IMR-90 (cell line): ENCODE measurements around the gene ACYP2. TPM values are rescaled to one million over a fixed set of nuclear protein-coding genes. Genes with fewer than 3 reads are reported as not detected.

ENCODE experiments used
- ATAC-seq: fragments of 200-7000 bp; cut with Tn5 transposase; 2 replicates; pipeline ENCODE4 v1.9.1; 2020; ENCODE audit warnings: low read depth, mild to moderate bottlenecking, moderate library complexity
- BruUV-seq: library from RNA; stranded (reverse); fragments of 400-500 nt; replicated peaks from 2 replicates; lab custom pipeline; 2021; lab: Mats Ljungman, UMichigan
- CTCF ChIA-PET: fragments of 300-600 bp; formaldehyde crosslinking; extraction: SDS; loops from one replicate; lab custom pipeline; 2021; ENCODE audit warnings: antibody characterized with exemption; lab: Yijun Ruan, JAX
- POLR2A ChIA-PET: fragments of 300-600 bp; sonication (Branson Sonifier 250); formaldehyde crosslinking; loops from one replicate; lab custom pipeline; 2022; ENCODE audit warnings: antibody characterized with exemption; ENCODE audit not compliant: unreplicated experiment; lab: Charles Lee
- DNase-seq: peaks from one replicate; pipeline ENCODE4 v3.0.0; 2013
- H2AFZ ChIP-seq: replicated peaks from 2 replicates; pipeline ENCODE3; 2013; ENCODE audit warnings: low read length, mild to moderate bottlenecking; ENCODE audit not compliant: poor library complexity
- H2AK5ac ChIP-seq: 2 replicates; pipeline ENCODE4 v1.6.1; 2013; ENCODE audit warnings: low read depth, low read length, inconsistent platforms
- H2AK9ac ChIP-seq: replicated peaks from 2 replicates; pipeline ENCODE3; 2013; ENCODE audit warnings: mild to moderate bottlenecking, low read depth, low read length, moderate library complexity; ENCODE audit not compliant: poor library complexity
- H2BK120ac ChIP-seq: 2 replicates; pipeline ENCODE4 v1.6.1; 2013; ENCODE audit warnings: low read depth, low read length, inconsistent platforms
- H2BK15ac ChIP-seq: 3 replicates; pipeline ENCODE4 v1.6.1; 2013; ENCODE audit warnings: low read depth, low read length, inconsistent platforms
- H2BK20ac ChIP-seq: 2 replicates; pipeline ENCODE4 v1.6.1; 2013; ENCODE audit warnings: low read depth, mild to moderate bottlenecking, inconsistent platforms, low read length, moderate library complexity
- H2BK5ac ChIP-seq: 2 replicates; pipeline ENCODE4 v1.6.1; 2013; ENCODE audit warnings: mild to moderate bottlenecking, low read depth, low read length, inconsistent platforms; ENCODE audit not compliant: poor library complexity, severe bottlenecking
- H3K14ac ChIP-seq: replicated peaks from 2 replicates; pipeline ENCODE4 v1.6.1; 2013; ENCODE audit warnings: low read depth, low read length, inconsistent platforms
- H3K18ac ChIP-seq: 2 replicates; pipeline ENCODE4 v1.6.1; 2013; ENCODE audit warnings: low read depth, low read length, control low read depth
- H3K23ac ChIP-seq: 2 replicates; pipeline ENCODE4 v1.6.1; 2013; ENCODE audit warnings: low read depth, low read length, inconsistent platforms
- H3K27ac ChIP-seq: 2 replicates; pipeline ENCODE4 v1.5.1; 2013; ENCODE audit warnings: mild to moderate bottlenecking, control low read depth, low read length; ENCODE audit not compliant: insufficient read depth
- H3K27me3 ChIP-seq: 2 replicates; pipeline ENCODE4 v1.6.1; 2013; ENCODE audit warnings: low read length; ENCODE audit not compliant: control insufficient read depth, insufficient read depth
- H3K36me3 ChIP-seq: 2 replicates; pipeline ENCODE4 v1.6.1; 2013; ENCODE audit warnings: low read length, mixed read lengths; ENCODE audit not compliant: control insufficient read depth, insufficient read depth
- H3K4ac ChIP-seq: 2 replicates; pipeline ENCODE4 v1.6.1; 2013; ENCODE audit warnings: low read depth, low read length, inconsistent platforms
- H3K4me1 ChIP-seq: 2 replicates; pipeline ENCODE4 v1.6.1; 2013; ENCODE audit warnings: low read length, mixed read lengths; ENCODE audit not compliant: control insufficient read depth, insufficient read depth
- H3K4me2 ChIP-seq: 2 replicates; pipeline ENCODE4 v1.6.1; 2013; ENCODE audit warnings: low read depth, mild to moderate bottlenecking, control low read depth, low read length, moderate library complexity
- H3K4me3 ChIP-seq: 2 replicates; pipeline ENCODE4 v1.5.1; 2013; ENCODE audit warnings: low read depth, mild to moderate bottlenecking, control low read depth, low read length, moderate library complexity; ENCODE audit not compliant: insufficient read depth
- H3K56ac ChIP-seq: 2 replicates; pipeline ENCODE4 v1.6.1; 2013; ENCODE audit warnings: low read length, inconsistent platforms; ENCODE audit not compliant: insufficient read depth; ENCODE audit errors: extremely low read depth
- H3K79me1 ChIP-seq, 2 experiments: 2 replicates each; pipeline ENCODE4 v1.6.1; 2013; ENCODE audit warnings: low read length in 2 of 2, inconsistent platforms in 1 of 2, low read depth in 1 of 2
- H3K9ac ChIP-seq: 2 replicates; pipeline ENCODE4 v1.6.1; 2013; ENCODE audit warnings: low read depth, low read length, control low read depth
- H3K9me1 ChIP-seq: 2 replicates; pipeline ENCODE4 v1.6.1; 2013; ENCODE audit warnings: low read length, inconsistent platforms; ENCODE audit not compliant: insufficient read depth
- H3K9me3 ChIP-seq: 2 replicates; pipeline ENCODE4 v1.6.1; 2013; ENCODE audit warnings: low read length; ENCODE audit not compliant: control insufficient read depth, insufficient read depth
- H4K20me1 ChIP-seq: 2 replicates; pipeline ENCODE4 v1.6.1; 2013; ENCODE audit warnings: low read length, inconsistent platforms; ENCODE audit not compliant: insufficient read depth
- H4K5ac ChIP-seq: 2 replicates; pipeline ENCODE4 v1.6.1; 2013; ENCODE audit warnings: mild to moderate bottlenecking, low read depth, low read length, control low read depth
- H4K8ac ChIP-seq, 2 experiments: 2 replicates each; pipeline ENCODE4 v1.6.1; 2013; ENCODE audit warnings: low read depth in 2 of 2, low read length in 2 of 2, control low read depth in 1 of 2, inconsistent platforms in 1 of 2
- H4K91ac ChIP-seq: 2 replicates; pipeline ENCODE4 v1.6.1; 2013; ENCODE audit warnings: low read depth, low read length, inconsistent platforms; ENCODE audit not compliant: insufficient read depth
- FOS ChIP-seq: fragments of 150-350 bp; IDR thresholded peaks from 2 replicates; pipeline ENCODE4 v1.6.1; 2016; ENCODE audit warnings: low read depth, low read length
- RFX5 ChIP-seq: IDR thresholded peaks from 2 replicates; pipeline ENCODE4 v1.8.0; 2012; ENCODE audit warnings: low read depth, mild to moderate bottlenecking, low read length, moderate library complexity
- WGBS, 2 experiments: methylation state at CpG; one replicate each; pipeline versions ENCODE4 v1.1.5 to v1.1.7; 2013; ENCODE audit warnings: missing lambda C conversion rate in 2 of 2; ENCODE audit not compliant: insufficient read length in 1 of 2; ENCODE audit errors: extremely low coverage in 2 of 2; 5-methylcytosine and 5-hydroxymethylcytosine counted together
- dilution Hi-C: fragments of 300-500 bp; cut with HindIII; formaldehyde crosslinking; loops from one replicate; pipeline ENCODE4 v1.14.3; 2018; ENCODE audit warnings: low sequenced_read_pairs; ENCODE audit not compliant: unreplicated experiment
- in situ Hi-C: fragments of 300-500 bp; cut with MboI; formaldehyde crosslinking; loops from 3 replicates; pipeline ENCODE4 v1.14.3; 2019; ENCODE audit warnings: low sequenced_read_pairs, inconsistent platforms, mixed read lengths
- intact Hi-C: fragments of 100-400 bp; cut with micrococcal nuclease; formaldehyde crosslinking; loops from 2 replicates; pipeline ENCODE4 v1.10.0; 2022
- polyA plus RNA-seq, 3 experiments: library from polyadenylated mRNA; depleted of rRNA; stranded (reverse); fragments of >200 nt; gene quantifications; 2 replicates each; pipeline ENCODE4 v1.2.3, GENCODE V29; 2012; ENCODE audit warnings: low replicate concordance in 1 of 3
- total RNA-seq: library from RNA; depleted of rRNA; stranded (reverse); fragments of >200 nt; gene quantifications from 2 replicates; pipeline ENCODE4 v1.2.3, GENCODE V29; 2012

ACYP2 gene
- total and polyA plus RNA-seq, 2 of the 4 experiments (the other 2 are of a cell fraction): 3.9 to 7.4 TPM

DNA sequence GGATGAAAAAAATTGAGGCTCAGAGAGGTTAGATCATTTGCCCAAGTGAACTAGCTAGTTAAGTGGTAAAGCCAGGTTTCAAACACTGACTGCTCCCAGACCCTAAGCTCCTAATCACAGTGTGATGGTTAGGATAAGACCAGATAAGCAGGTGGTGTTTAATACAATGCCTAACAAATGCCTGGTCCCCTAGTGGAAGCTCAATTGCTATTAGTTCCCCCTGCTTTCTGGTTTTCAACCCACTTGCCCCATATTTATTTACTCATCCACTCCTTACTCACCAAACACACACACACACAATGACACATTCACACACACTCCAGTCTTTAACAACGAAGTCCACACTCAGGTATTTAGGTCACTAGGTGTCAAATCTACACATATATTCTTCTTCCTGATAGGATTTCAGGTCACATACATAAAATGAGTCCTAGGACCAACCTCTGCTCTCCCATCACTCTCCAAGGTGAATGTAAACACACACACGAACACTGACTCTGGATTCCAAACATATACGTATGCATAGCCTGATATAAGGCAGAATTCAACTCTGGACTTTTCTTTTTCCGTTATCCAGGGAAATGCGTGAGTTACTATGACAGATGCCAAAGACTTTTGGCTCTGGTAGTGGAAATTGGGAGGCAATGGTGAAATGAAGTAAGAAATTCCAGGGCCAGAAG lies 214.2 kb downstream of the ACYP2 start:
- Histone ChIP-seq H3K4me1 (peaks cover 3% of the 10 kb centered on the region), H2BK15ac (no peak overlapping the region), H3K4me3 (peak overlapping the region; percentile 78; the same call in 1 of the 2 replicates), H2BK20ac (peak overlapping the region; percentile 11; the same call in 1 of the 2 replicates), H3K27ac (no peak overlapping the region), H3K79me1 (peaks cover 0 to 6% of the 10 kb centered on the region in 2 experiments; a peak in 1 of 4 replicates), H2BK5ac (no peak overlapping the region), H3K14ac (peak overlapping the region; percentile 27; the same call in 1 of the 2 replicates), H3K4me2 (peak overlapping the region; percentile 92), H3K9ac (peak overlapping the region; percentile 76), H3K18ac (0 out of 2 replicates have a peak overlapping the region, but pooled peaks have one; percentile 48), H3K23ac (peak overlapping the region; percentile 68), H3K56ac (no peak overlapping the region; the same call in 1 of the 2 replicates), H2BK120ac (0 out of 2 replicates have a peak overlapping the region, but pooled peaks have one; percentile 23), H4K5ac (peak overlapping the region; percentile 82; the same call in 1 of the 2 replicates), H3K4ac (peak overlapping the region; percentile 80), H3K36me3 (no peaks in the 10 kb centered on the region), H4K91ac (no peak overlapping the region), H2AK9ac (no peak overlapping the region), H4K20me1 (no peaks in the 10 kb centered on the region), H3K9me3 (peaks cover 8% of the 10 kb centered on the region), H4K8ac (peak overlapping the region; percentile 47 to 89; a peak in 2 of 4 replicates), H2AFZ (peak overlapping the region; percentile 95), H3K9me1 (peaks cover 6% of the 10 kb centered on the region), H3K27me3 (no peaks in the 10 kb centered on the region), H2AK5ac (no peak overlapping the region)
- WGBS, 2 experiments: 17% methylated on average over 2 of the region's 5 CpGs; no CpG with 5 or more reads in 1 of the 2 experiments
- POLR2A ChIA-PET: no interaction called here
- CTCF ChIA-PET: interaction anchor here (0.6 kb wide), 2 partner anchors 120 to 164 kb away, joined by 3 read pairs; no protein-coding TSS in a partner anchor
- no TSS peak for BruUV-seq
- peak; percentile 22 for DNase-seq
- TF ChIP-seq RFX5 (no peak), FOS (0 out of 2 replicates have a peak, but pooled peaks have one; percentile 4)
- dilution Hi-C loops: no loop called here
- ATAC-seq: no peak
- in situ Hi-C loops: no loop called here
- intact Hi-C loops: loop anchor here (1.0 to 10.0 kb wide), 4 partner anchors 117 to 243 kb away; partner anchors contain the start of gene SPTBN1
